ENCODE measurements around the gene CHRM4. TPM values are rescaled to one million over a fixed set of nuclear protein-coding genes. Genes with fewer than 3 reads are reported as not detected.
A peak's percentile ranks its signal among the peaks of the same experiment; 100 is the strongest.

The CHRM4 gene
- total and polyA plus RNA-seq, 2 of the 13 experiments (the other 11 are each of a cell fraction or from before 2014, with no cell fraction given), result 0.13 to 0.21 TPM

GRCh38 chr11:46407635-46408034 lies 16.1 kb upstream of the CHRM4 start (continued):
- TF ChIP-seq BCL3 (CRISPR knock-in tag; IDR thresholded peaks at IDR 0.05) (no peak), FOSL2 (CRISPR knock-in tag; IDR thresholded peaks at IDR 0.05) (no peak), SP1 (IDR thresholded peaks at IDR 0.05) (no peak), SP1 (CRISPR knock-in tag; IDR thresholded peaks at IDR 0.05) (no peak), ZSCAN20 (CRISPR knock-in tag; IDR thresholded peaks at IDR 0.05; ENCODE audit: borderline replicate concordance) (no peak), ARNT (IDR thresholded peaks at IDR 0.05) (no peak), NFKB2 (CRISPR knock-in tag; IDR thresholded peaks at IDR 0.05; ENCODE audit: borderline replicate concordance) (no peak), TOE1 (CRISPR knock-in tag; IDR thresholded peaks at IDR 0.05) (no peak)
- TF ChIP-seq, protein P1, sequence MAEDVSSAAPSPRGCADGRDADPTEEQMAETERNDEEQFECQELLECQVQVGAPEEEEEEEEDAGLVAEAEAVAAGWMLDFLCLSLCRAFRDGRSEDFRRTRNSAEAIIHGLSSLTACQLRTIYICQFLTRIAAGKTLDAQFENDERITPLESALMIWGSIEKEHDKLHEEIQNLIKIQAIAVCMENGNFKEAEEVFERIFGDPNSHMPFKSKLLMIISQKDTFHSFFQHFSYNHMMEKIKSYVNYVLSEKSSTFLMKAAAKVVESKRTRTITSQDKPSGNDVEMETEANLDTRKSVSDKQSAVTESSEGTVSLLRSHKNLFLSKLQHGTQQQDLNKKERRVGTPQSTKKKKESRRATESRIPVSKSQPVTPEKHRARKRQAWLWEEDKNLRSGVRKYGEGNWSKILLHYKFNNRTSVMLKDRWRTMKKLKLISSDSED (CRISPR knock-in tag; IDR thresholded peaks at IDR 0.05), result no peak
- TF ChIP-seq, protein P2, sequence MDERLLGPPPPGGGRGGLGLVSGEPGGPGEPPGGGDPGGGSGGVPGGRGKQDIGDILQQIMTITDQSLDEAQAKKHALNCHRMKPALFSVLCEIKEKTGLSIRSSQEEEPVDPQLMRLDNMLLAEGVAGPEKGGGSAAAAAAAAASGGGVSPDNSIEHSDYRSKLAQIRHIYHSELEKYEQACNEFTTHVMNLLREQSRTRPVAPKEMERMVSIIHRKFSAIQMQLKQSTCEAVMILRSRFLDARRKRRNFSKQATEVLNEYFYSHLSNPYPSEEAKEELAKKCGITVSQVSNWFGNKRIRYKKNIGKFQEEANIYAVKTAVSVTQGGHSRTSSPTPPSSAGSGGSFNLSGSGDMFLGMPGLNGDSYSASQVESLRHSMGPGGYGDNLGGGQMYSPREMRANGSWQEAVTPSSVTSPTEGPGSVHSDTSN (CRISPR knock-in tag; IDR thresholded peaks at IDR 0.05), result no peak

DNA sequence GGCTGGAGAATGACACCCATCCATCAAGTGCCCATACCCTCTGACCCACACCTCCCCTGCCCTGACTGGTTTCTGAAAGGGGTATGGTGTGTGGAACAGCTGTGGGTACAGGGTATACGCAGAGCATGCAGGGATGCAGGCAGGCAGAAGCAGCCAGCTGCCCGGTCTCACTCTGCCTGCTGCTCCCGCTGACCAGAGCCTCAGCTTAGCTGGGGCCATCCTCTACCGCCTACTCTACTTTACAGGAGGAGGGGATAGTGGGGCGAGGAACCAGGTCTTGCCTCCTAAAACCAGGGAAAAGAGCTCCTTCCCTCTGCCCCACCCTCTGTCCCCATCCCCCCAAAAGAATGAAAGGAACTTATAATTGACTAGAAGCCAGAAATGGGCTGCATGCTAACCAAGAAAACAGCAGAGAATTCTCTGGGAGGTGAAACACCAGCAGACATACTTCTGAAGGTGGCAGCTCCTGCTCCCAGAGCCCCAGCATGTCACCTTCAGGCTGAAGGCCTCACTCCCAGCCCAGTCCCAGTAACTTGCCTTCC lies 13.0 kb upstream of the CHRM4 start:
- Histone ChIP-seq H3K27me3 (ENCODE audit: control insufficient read depth in 1 of 2, insufficient read depth in 2 of 2, low read length in 2 of 2) (no peaks in the 10 kb centered on the region; a peak in 1 of 5 replicates), H3K4me3 (replicated peaks in 1 of 3; ENCODE audit: insufficient read depth in 1 of 3, low read depth in 2 of 3, low read length in 3 of 3) (no peak overlapping the region), H3K9me3 (ENCODE audit: low read length) (no peaks in the 10 kb centered on the region), H4K20me1 (ENCODE audit: insufficient read depth, low read length) (peaks cover 14% of the 10 kb centered on the region; the same call in 1 of the 2 replicates), H3K36me3 (replicated peaks in 1 of 2; ENCODE audit: control insufficient read depth in 1 of 2, insufficient read depth in 2 of 2, low read length in 2 of 2) (peaks cover 44 to 71% of the 10 kb centered on the region in 2 experiments), H2AFZ (ENCODE audit: low read length) (no peak overlapping the region), H3K9ac (ENCODE audit: insufficient read depth, low read depth, low read length) (no peak overlapping the region), H3K4me1 (ENCODE audit: insufficient read depth, low read length) (no peaks in the 10 kb centered on the region; the same call in 1 of the 2 replicates), H3K27ac (ENCODE audit: extremely low read length, insufficient read depth, low read length) (no peak overlapping the region), H3K79me2 (ENCODE audit: insufficient read depth, low read length) (no peaks in the 10 kb centered on the region), H3K4me2 (ENCODE audit: low read depth, low read length) (no peak overlapping the region)
- DNase-seq (ENCODE audit: low spot score), result no peak
- in situ Hi-C loops (cut with HindIII; ENCODE audit: extremely low pct_ligation_motif_present, low pct_unique_long_range_greater_than_20kb) (no loop called here), intact Hi-C loops (cut with micrococcal nuclease; ENCODE audit: unreplicated experiment) (no loop called here)
- ChIA-PET POLR2A (no interaction called here), CTCF (ENCODE audit: low intra/inter-chr PET ratio, low total read pairs) (no interaction called here)
- BruUV-seq (replicated peaks), result no TSS peak
- FAIRE-seq, result no peak
- WGBS (ENCODE audit: low lambda C conversion rate), result 96% methylated on average over 5 of the region's 5 CpGs
- no peak for ATAC-seq
- TF ChIP-seq RBM22 (optimal IDR thresholded peaks at IDR 0.05; ENCODE audit: low read length) (peak; percentile 9), ZNF75D (CRISPR knock-in tag; IDR thresholded peaks at IDR 0.05; ENCODE audit: borderline replicate concordance) (no peak), HOXA9 (CRISPR knock-in tag; IDR thresholded peaks at IDR 0.05; ENCODE audit: borderline replicate concordance) (no peak), HNF4A (CRISPR knock-in tag; IDR thresholded peaks at IDR 0.05) (no peak)
- TF ChIP-seq, protein P3, sequence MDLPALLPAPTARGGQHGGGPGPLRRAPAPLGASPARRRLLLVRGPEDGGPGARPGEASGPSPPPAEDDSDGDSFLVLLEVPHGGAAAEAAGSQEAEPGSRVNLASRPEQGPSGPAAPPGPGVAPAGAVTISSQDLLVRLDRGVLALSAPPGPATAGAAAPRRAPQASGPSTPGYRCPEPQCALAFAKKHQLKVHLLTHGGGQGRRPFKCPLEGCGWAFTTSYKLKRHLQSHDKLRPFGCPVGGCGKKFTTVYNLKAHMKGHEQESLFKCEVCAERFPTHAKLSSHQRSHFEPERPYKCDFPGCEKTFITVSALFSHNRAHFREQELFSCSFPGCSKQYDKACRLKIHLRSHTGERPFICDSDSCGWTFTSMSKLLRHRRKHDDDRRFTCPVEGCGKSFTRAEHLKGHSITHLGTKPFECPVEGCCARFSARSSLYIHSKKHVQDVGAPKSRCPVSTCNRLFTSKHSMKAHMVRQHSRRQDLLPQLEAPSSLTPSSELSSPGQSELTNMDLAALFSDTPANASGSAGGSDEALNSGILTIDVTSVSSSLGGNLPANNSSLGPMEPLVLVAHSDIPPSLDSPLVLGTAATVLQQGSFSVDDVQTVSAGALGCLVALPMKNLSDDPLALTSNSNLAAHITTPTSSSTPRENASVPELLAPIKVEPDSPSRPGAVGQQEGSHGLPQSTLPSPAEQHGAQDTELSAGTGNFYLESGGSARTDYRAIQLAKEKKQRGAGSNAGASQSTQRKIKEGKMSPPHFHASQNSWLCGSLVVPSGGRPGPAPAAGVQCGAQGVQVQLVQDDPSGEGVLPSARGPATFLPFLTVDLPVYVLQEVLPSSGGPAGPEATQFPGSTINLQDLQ (CRISPR knock-in tag; IDR thresholded peaks at IDR 0.05), result no peak
